HCT116 (cell line): ENCODE measurements around the gene AASS. TPM values are rescaled to one million over a fixed set of nuclear protein-coding genes. Genes with fewer than 3 reads are reported as not detected.

Experiments used
- ATAC-seq: fragments of 200-7000 bp; cut with Tn5 transposase; 2 replicates; pipeline ENCODE4 v1.9.1; 2020; ENCODE audit warnings: mild to moderate bottlenecking, moderate library complexity
- BruUV-seq: library from RNA; stranded (reverse); fragments of 400-500 nt; replicated peaks from 2 replicates; lab custom pipeline; 2021; lab: Mats Ljungman, UMichigan
- CTCF ChIA-PET: fragments of 300-600 bp; sonication (Branson Sonifier 250); formaldehyde crosslinking; loops from one replicate; lab custom pipeline; 2021; ENCODE audit warnings: antibody characterized with exemption; lab: Charles Lee
- POLR2A ChIA-PET: fragments of 300-600, 350-600 bp; sonication (Branson Sonifier 250); formaldehyde crosslinking; loops from one replicate; lab custom pipeline; 2021; ENCODE audit warnings: antibody characterized with exemption; lab: Charles Lee
- RAD21 ChIA-PET, 2 experiments: fragments of 300-600 bp; sonication (Branson Sonifier 250); formaldehyde crosslinking; loops; one replicate each; lab custom pipeline; 2023; ENCODE audit warnings: low total read pairs in 2 of 2; ENCODE audit not compliant: uncharacterized antibody in 2 of 2, unreplicated experiment in 2 of 2, low non-redundant PET in 1 of 2; lab: Charles Lee
- DNase-seq: peaks from one replicate; pipeline ENCODE4 v3.0.0-alpha.2; 2010; ENCODE audit warnings: low read depth, low spot score
- H2AFZ ChIP-seq: fragments of 200-600 bp; shearing (Covaris generic), sonication (generic); 2 replicates; pipeline ENCODE4 v1.6.1; 2017; ENCODE audit warnings: low read depth, mixed run types, mixed read lengths, antibody characterized with exemption, low read length; ENCODE audit not compliant: poor library complexity, severe bottlenecking
- H3K27ac ChIP-seq: 2 replicates; pipeline ENCODE4 v1.5.1; 2012; ENCODE audit warnings: low read depth, low read length
- H3K27me3 ChIP-seq: fragments of 200-600 bp; sonication (generic); 2 replicates; pipeline ENCODE4 v1.6.1; 2016; ENCODE audit warnings: mixed run types, low read length, mixed read lengths; ENCODE audit not compliant: insufficient read depth
- H3K36me3 ChIP-seq, 2 experiments: fragments of 200-500 bp in 1 of 2; fragments of 200-600 bp in 1 of 2; sonication (Bioruptor generic) in 1 of 2; sonication (generic) in 1 of 2; 2 replicates each; pipeline versions ENCODE4 v1.5.1 to v1.6.1; 2014 to 2016; ENCODE audit warnings: low read length in 2 of 2, inconsistent platforms in 1 of 2, mixed read lengths in 1 of 2, mixed run types in 1 of 2; ENCODE audit not compliant: insufficient read depth in 2 of 2, control insufficient read depth in 1 of 2
- H3K4me1 ChIP-seq, 2 experiments: fragments of 200-600 bp in 1 of 2; sonication (generic) in 1 of 2; 2 replicates each; pipeline versions ENCODE4 v1.5.1 to v1.6.1; 2012 to 2017; ENCODE audit warnings: low read length in 2 of 2, inconsistent platforms in 1 of 2, mild to moderate bottlenecking in 1 of 2, mixed read lengths in 1 of 2, mixed run types in 1 of 2, moderate library complexity in 1 of 2; ENCODE audit not compliant: insufficient read depth in 2 of 2, control insufficient read depth in 1 of 2
- H3K4me2 ChIP-seq: fragments of 200-600 bp; sonication (generic); 2 replicates; pipeline ENCODE4 v1.6.1; 2017; ENCODE audit warnings: mixed run types, low read length, mixed read lengths
- H3K4me3 ChIP-seq, 2 experiments: fragments of 200-600 bp in 1 of 2; sonication (generic) in 1 of 2; replicated peaks in 1 of 2; 2 replicates each; pipeline ENCODE4 v1.5.1; 2011 to 2016; ENCODE audit warnings: low read length in 2 of 2, control low read depth in 1 of 2, low read depth in 1 of 2, mild to moderate bottlenecking in 1 of 2, mixed read lengths in 1 of 2, mixed run types in 1 of 2
- H3K79me2 ChIP-seq: fragments of 200-600 bp; sonication (generic); 2 replicates; pipeline ENCODE4 v1.6.1; 2017; ENCODE audit warnings: mild to moderate bottlenecking, mixed run types, low read length, moderate library complexity, mixed read lengths; ENCODE audit not compliant: insufficient read depth
- H3K9ac ChIP-seq: fragments of 200-600 bp; sonication (generic); 2 replicates; pipeline ENCODE4 v1.6.1; 2016; ENCODE audit warnings: low read length, mixed read lengths
- H3K9me2 ChIP-seq: fragments of 200-600 bp; sonication (generic), shearing (Covaris generic); 2 replicates; pipeline ENCODE4 v1.6.1; 2017; ENCODE audit warnings: mixed run types, mild to moderate bottlenecking, moderate library complexity; ENCODE audit not compliant: insufficient read depth
- H3K9me3 ChIP-seq, 2 experiments: fragments of 200-500 bp in 1 of 2; fragments of 200-600 bp in 1 of 2; sonication (Bioruptor generic) in 1 of 2; sonication (generic) in 1 of 2; 2 replicates each; pipeline ENCODE4 v1.6.1; 2014 to 2017; ENCODE audit warnings: low read length in 2 of 2, mixed read lengths in 2 of 2, inconsistent platforms in 1 of 2, low read depth in 1 of 2, mild to moderate bottlenecking in 1 of 2, mixed run types in 1 of 2, moderate library complexity in 1 of 2; ENCODE audit not compliant: control insufficient read depth in 1 of 2, insufficient read depth in 1 of 2
- H4K20me1 ChIP-seq: fragments of 200-600 bp; sonication (generic), shearing (Covaris generic); 2 replicates; pipeline ENCODE4 v1.6.1; 2017; ENCODE audit warnings: mixed run types, mild to moderate bottlenecking, moderate library complexity; ENCODE audit not compliant: insufficient read depth
- ATF3 ChIP-seq: IDR thresholded peaks from 2 replicates; pipeline ENCODE4 v1.6.1; 2012
- CBX3 ChIP-seq: IDR thresholded peaks from 2 replicates; pipeline ENCODE4 v1.6.1; 2012; ENCODE audit warnings: low read depth
- CEBPB ChIP-seq: IDR thresholded peaks from 2 replicates; pipeline ENCODE4 v1.6.1; 2012; ENCODE audit warnings: low read depth
- CTCF ChIP-seq, 3 experiments: fragments of 200-600 bp in 1 of 3; sonication (generic) in 1 of 3; IDR thresholded peaks in 2 of 3; conservative IDR thresholded peaks in 1 of 3; 2 replicates each; pipeline ENCODE4 v1.5.1; 2012 to 2017; ENCODE audit warnings: low read depth in 2 of 3, low read length in 2 of 3, antibody characterized with exemption in 1 of 3, borderline replicate concordance in 1 of 3, control low read depth in 1 of 3, mild to moderate bottlenecking in 1 of 3, mixed read lengths in 1 of 3, mixed run types in 1 of 3, moderate library complexity in 1 of 3; ENCODE audit not compliant: insufficient read depth in 1 of 3
- EGR1 ChIP-seq: IDR thresholded peaks from 2 replicates; pipeline ENCODE4 v1.6.1; 2012; ENCODE audit warnings: low read depth
- ELF1 ChIP-seq: IDR thresholded peaks from 2 replicates; pipeline ENCODE4 v1.6.1; 2012; ENCODE audit warnings: low read depth, borderline replicate concordance
- FOSL1 ChIP-seq: IDR thresholded peaks from 2 replicates; pipeline ENCODE4 v1.6.1; 2012; ENCODE audit warnings: low read depth
- JUND ChIP-seq: IDR thresholded peaks from 2 replicates; pipeline ENCODE4 v1.6.1; 2012
- RAD21 ChIP-seq: IDR thresholded peaks from 2 replicates; pipeline ENCODE4 v1.6.1; 2012; ENCODE audit warnings: low read depth, mild to moderate bottlenecking
- REST ChIP-seq: IDR thresholded peaks from 2 replicates; pipeline ENCODE4 v1.6.1; 2012; ENCODE audit warnings: low read depth
- SRF ChIP-seq: IDR thresholded peaks from 2 replicates; pipeline ENCODE4 v1.6.1; 2012; ENCODE audit warnings: low read depth
- YY1 ChIP-seq: IDR thresholded peaks from 2 replicates; pipeline ENCODE4 v1.6.1; 2011; ENCODE audit warnings: low read length, low read depth, moderate library complexity, mild to moderate bottlenecking; ENCODE audit not compliant: insufficient replicate concordance; ENCODE audit errors: extremely low read depth
- ZBTB33 ChIP-seq: IDR thresholded peaks from 2 replicates; pipeline ENCODE4 v1.6.1; 2011; ENCODE audit warnings: mild to moderate bottlenecking, low read length, moderate library complexity; ENCODE audit not compliant: insufficient replicate concordance; ENCODE audit errors: extremely low read depth
- ZFX ChIP-seq: fragments of 450-650 bp; IDR thresholded peaks from 2 replicates; pipeline ENCODE4 v1.6.1; 2017
- ZNF274 ChIP-seq: fragments of 200-500 bp; sonication (Bioruptor generic); IDR thresholded peaks from 2 replicates; pipeline ENCODE4 v1.6.1; 2014; ENCODE audit warnings: mild to moderate bottlenecking, low read depth, low read length, inconsistent platforms
- intact Hi-C: fragments of 100-400 bp; cut with micrococcal nuclease; formaldehyde crosslinking; loops from 2 replicates; pipeline ENCODE4 v1.10.0; 2022
- total RNA-seq: library from RNA; stranded (reverse); gene quantifications from one replicate; pipeline ENCODE4 v1.2.1, GENCODE V29; 2021; ENCODE audit not compliant: unreplicated experiment

The AASS gene
- total RNA-seq, 1 experiment from 2014 or later, result 5.1 TPM

- intact Hi-C loops, result no loop called here
- Histone ChIP-seq H3K27ac (no peak overlapping the region), H3K4me1 (peaks cover 0 to 10% of the 10 kb centered on the region in 2 experiments; a peak in 1 of 4 replicates), H3K79me2 (no peaks in the 10 kb centered on the region), H2AFZ (no peak overlapping the region), H3K9me3 (no peaks in the 10 kb centered on the region), H4K20me1 (no peaks in the 10 kb centered on the region), H3K4me2 (no peak overlapping the region), H3K36me3 (no peaks in the 10 kb centered on the region), H3K4me3 (no peak overlapping the region), H3K27me3 (no peaks in the 10 kb centered on the region), H3K9ac (no peak overlapping the region), H3K9me2 (no peaks in the 10 kb centered on the region)
- ATAC-seq, result no peak
- RAD21 ChIA-PET, result no interaction called here
- POLR2A ChIA-PET, result no interaction called here
- no peak for TF ChIP-seq ELF1
- no peak for TF ChIP-seq CEBPB
- no peak for TF ChIP-seq CTCF (IDR thresholded peaks at IDR 0.05 in 2 of 3, conservative IDR thresholded peaks at IDR 0.05 in 1 of 3; ENCODE audit: borderline replicate concordance in 1 of 3, insufficient read depth in 1 of 3, low read depth in 2 of 3, low read length in 2 of 3)
- TF ChIP-seq ZFX, result no peak
- no peak for TF ChIP-seq FOSL1
- no peak for TF ChIP-seq CBX3
- TF ChIP-seq SRF, result no peak
- no peak for TF ChIP-seq REST
- no peak for TF ChIP-seq YY1
- no peak for TF ChIP-seq JUND
- TF ChIP-seq ZNF274, result no peak
- TF ChIP-seq ZBTB33, result no peak
- TF ChIP-seq RAD21, result no peak
- TF ChIP-seq ATF3, result no peak
- TF ChIP-seq EGR1, result no peak
- CTCF ChIA-PET, result no interaction called here
- no peak for DNase-seq
- no TSS peak for BruUV-seq
Observed at GRCh38 chr7:122145937-122146645, 2.0 kb upstream of the AASS start.
